ENCODE results near the gene RRP15. TPM values are rescaled to one million over a fixed set of nuclear protein-coding genes. Genes with fewer than 3 reads are reported as not detected.
A peak's percentile ranks its signal among the peaks of the same experiment; 100 is the strongest.

RRP15 gene
- total RNA-seq, 1 experiment from 2014 or later = 38.4 TPM

- H3K4me3 ChIP-seq (ENCODE audit: low read depth, low read length, poor library complexity, severe bottlenecking) = no peak overlapping the region
- CTCF ChIA-PET = no interaction called here
- H3K4me1 ChIP-seq (ENCODE audit: insufficient read depth, low read length, poor library complexity, severe bottlenecking) = no peaks in the 10 kb centered on the region
- POLR2A ChIA-PET (ENCODE audit: low non-redundant PET) = no interaction called here
- no peak for DNase-seq (ENCODE audit: low spot score)
- intact Hi-C loops (cut with micrococcal nuclease; ENCODE audit: unreplicated experiment) = no loop called here
- H3K36me3 ChIP-seq (ENCODE audit: insufficient read depth, low read length, poor library complexity, severe bottlenecking) = no peaks in the 10 kb centered on the region
- BruUV-seq (replicated peaks) = no TSS peak
- H3K9me3 ChIP-seq (ENCODE audit: low read depth, low read length, poor library complexity, severe bottlenecking) = no peaks in the 10 kb centered on the region
- TF ChIP-seq, protein P1, sequence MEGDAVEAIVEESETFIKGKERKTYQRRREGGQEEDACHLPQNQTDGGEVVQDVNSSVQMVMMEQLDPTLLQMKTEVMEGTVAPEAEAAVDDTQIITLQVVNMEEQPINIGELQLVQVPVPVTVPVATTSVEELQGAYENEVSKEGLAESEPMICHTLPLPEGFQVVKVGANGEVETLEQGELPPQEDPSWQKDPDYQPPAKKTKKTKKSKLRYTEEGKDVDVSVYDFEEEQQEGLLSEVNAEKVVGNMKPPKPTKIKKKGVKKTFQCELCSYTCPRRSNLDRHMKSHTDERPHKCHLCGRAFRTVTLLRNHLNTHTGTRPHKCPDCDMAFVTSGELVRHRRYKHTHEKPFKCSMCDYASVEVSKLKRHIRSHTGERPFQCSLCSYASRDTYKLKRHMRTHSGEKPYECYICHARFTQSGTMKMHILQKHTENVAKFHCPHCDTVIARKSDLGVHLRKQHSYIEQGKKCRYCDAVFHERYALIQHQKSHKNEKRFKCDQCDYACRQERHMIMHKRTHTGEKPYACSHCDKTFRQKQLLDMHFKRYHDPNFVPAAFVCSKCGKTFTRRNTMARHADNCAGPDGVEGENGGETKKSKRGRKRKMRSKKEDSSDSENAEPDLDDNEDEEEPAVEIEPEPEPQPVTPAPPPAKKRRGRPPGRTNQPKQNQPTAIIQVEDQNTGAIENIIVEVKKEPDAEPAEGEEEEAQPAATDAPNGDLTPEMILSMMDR (conservative IDR thresholded peaks at IDR 0.05; ENCODE audit: low read depth, low read length) = no peak
- no peak for TF ChIP-seq EZH2 (IDR thresholded peaks at IDR 0.05; ENCODE audit: borderline replicate concordance, low read depth, low read length, poor library complexity, severe bottlenecking)
- H3K27me3 ChIP-seq (replicated peaks; ENCODE audit: insufficient read depth, low read depth, low read length, poor library complexity) = peaks cover 69% of the 10 kb centered on the region
- no peak overlapping the region for H3K27ac ChIP-seq (ENCODE audit: low read depth, low read length, poor library complexity, severe bottlenecking)
These were observed 25.8 kb upstream of the RRP15 start for GRCh38 chr1:218259339-218259738.

- no TSS peak for BruUV-seq (replicated peaks)
- Histone ChIP-seq H3K36me3 (ENCODE audit: insufficient read depth, low read length, poor library complexity, severe bottlenecking) (no peaks in the 10 kb centered on the region), H3K4me1 (ENCODE audit: insufficient read depth, low read length, poor library complexity, severe bottlenecking) (no peaks in the 10 kb centered on the region), H3K27ac (ENCODE audit: low read depth, low read length, poor library complexity, severe bottlenecking) (no peak overlapping the region), H3K27me3 (replicated peaks; ENCODE audit: insufficient read depth, low read depth, low read length, poor library complexity) (peaks cover 65% of the 10 kb centered on the region), H3K4me3 (ENCODE audit: low read depth, low read length, poor library complexity, severe bottlenecking) (no peak overlapping the region), H3K9me3 (ENCODE audit: low read depth, low read length, poor library complexity, severe bottlenecking) (no peaks in the 10 kb centered on the region)
- DNase-seq (ENCODE audit: low spot score) = peak; percentile 50
- ChIA-PET POLR2A (ENCODE audit: low non-redundant PET) (no interaction called here), CTCF (no interaction called here)
- TF ChIP-seq, protein P1 (conservative IDR thresholded peaks at IDR 0.05; ENCODE audit: low read depth, low read length) = peak; percentile 45; the same call in 1 of the 2 replicates
- no peak for TF ChIP-seq EZH2 (IDR thresholded peaks at IDR 0.05; ENCODE audit: borderline replicate concordance, low read depth, low read length, poor library complexity, severe bottlenecking)
- intact Hi-C loops (cut with micrococcal nuclease; ENCODE audit: unreplicated experiment) = no loop called here
These were observed 25.3 kb upstream of the RRP15 start for GRCh38 chr1:218259800-218260199.

GRCh38 chr1:218262259-218262658, 22.8 kb upstream of the RRP15 start:
- Histone ChIP-seq H3K9me3 (ENCODE audit: low read depth, low read length, poor library complexity, severe bottlenecking) (no peaks in the 10 kb centered on the region), H3K27me3 (replicated peaks; ENCODE audit: insufficient read depth, low read depth, low read length, poor library complexity) (peaks cover 44% of the 10 kb centered on the region), H3K4me1 (ENCODE audit: insufficient read depth, low read length, poor library complexity, severe bottlenecking) (no peaks in the 10 kb centered on the region), H3K27ac (ENCODE audit: low read depth, low read length, poor library complexity, severe bottlenecking) (no peak overlapping the region), H3K36me3 (ENCODE audit: insufficient read depth, low read length, poor library complexity, severe bottlenecking) (no peaks in the 10 kb centered on the region), H3K4me3 (ENCODE audit: low read depth, low read length, poor library complexity, severe bottlenecking) (no peak overlapping the region)
- POLR2A ChIA-PET (ENCODE audit: low non-redundant PET) = no interaction called here
- no peak for DNase-seq (ENCODE audit: low spot score)
- CTCF ChIA-PET = no interaction called here
- no TSS peak for BruUV-seq (replicated peaks)
- intact Hi-C loops (cut with micrococcal nuclease; ENCODE audit: unreplicated experiment) = no loop called here
- TF ChIP-seq EZH2 (IDR thresholded peaks at IDR 0.05; ENCODE audit: borderline replicate concordance, low read depth, low read length, poor library complexity, severe bottlenecking) = no peak
- TF ChIP-seq, protein P1 (conservative IDR thresholded peaks at IDR 0.05; ENCODE audit: low read depth, low read length) = no peak

All from A673 (cell line).